ENCODE measurements around the gene STK32C.

DNA sequence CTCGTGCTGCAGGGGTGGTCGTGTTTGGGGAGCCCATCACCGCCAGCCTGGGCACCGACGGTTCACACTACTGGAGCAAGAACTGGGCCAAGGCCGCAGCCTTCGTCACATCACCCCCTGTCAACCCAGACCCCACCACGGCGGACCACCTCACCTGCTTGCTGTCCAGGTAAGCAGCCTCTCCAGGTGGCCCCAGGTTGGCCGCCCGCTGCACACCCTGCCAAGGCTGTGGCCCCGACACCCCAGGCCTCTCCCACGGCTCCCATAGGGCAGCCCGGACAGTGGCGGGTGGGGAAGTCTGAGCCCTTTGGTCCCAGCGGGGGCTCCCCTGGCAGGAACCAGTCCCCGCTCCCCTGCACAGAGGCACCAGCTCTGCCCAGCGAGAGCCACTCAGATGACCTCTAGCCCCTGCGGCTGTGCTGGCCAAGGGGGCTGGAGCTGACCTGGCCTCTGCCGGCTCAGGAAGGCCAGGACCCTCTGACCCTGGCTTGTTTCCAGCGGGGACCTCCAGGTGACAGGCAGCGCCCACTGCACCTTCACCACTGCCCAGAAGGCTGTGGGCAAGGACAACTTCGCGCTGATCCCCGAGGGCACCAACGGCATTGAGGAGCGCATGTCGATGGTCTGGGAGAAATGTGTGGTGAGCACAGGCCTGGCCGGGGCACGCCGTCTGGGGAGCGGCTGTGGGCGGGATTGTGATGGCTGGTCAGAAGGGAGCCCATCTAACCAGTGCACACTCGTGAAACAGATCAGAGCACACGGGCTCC lies 107.2 kb downstream of the STK32C start:
- TF ChIP-seq, protein P1, sequence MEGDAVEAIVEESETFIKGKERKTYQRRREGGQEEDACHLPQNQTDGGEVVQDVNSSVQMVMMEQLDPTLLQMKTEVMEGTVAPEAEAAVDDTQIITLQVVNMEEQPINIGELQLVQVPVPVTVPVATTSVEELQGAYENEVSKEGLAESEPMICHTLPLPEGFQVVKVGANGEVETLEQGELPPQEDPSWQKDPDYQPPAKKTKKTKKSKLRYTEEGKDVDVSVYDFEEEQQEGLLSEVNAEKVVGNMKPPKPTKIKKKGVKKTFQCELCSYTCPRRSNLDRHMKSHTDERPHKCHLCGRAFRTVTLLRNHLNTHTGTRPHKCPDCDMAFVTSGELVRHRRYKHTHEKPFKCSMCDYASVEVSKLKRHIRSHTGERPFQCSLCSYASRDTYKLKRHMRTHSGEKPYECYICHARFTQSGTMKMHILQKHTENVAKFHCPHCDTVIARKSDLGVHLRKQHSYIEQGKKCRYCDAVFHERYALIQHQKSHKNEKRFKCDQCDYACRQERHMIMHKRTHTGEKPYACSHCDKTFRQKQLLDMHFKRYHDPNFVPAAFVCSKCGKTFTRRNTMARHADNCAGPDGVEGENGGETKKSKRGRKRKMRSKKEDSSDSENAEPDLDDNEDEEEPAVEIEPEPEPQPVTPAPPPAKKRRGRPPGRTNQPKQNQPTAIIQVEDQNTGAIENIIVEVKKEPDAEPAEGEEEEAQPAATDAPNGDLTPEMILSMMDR (IDR thresholded peaks at IDR 0.05): no peak
- TF ChIP-seq ZFX (IDR thresholded peaks at IDR 0.05; ENCODE audit: borderline replicate concordance): no peak

Data from 22Rv1 (cell line).